ENCODE results near the gene CNOT6.
"Not testable (repeated sequence)": the region's sequence is repeated elsewhere in the genome, so short reads cannot be mapped to it uniquely, and the experiment has no call there.

CNOT6 gene

GRCh38 chr5:180472269-180472668, 21.9 kb upstream of the CNOT6 start:
- no peak for DNase-seq

GRCh38 chr5:180473386-180473785, 20.8 kb upstream of the CNOT6 start:
- not testable (repeated sequence) for DNase-seq

GRCh38 chr5:180474569-180474968, 19.6 kb upstream of the CNOT6 start:
- DNase-seq = no peak

- not testable (repeated sequence) for DNase-seq
These were observed 18.1 kb upstream of the CNOT6 start for GRCh38 chr5:180475969-180476524.

GRCh38 chr5:180484813-180485212, 9.4 kb upstream of the CNOT6 start:
- no peak for DNase-seq

- peak; percentile 5 for DNase-seq
These were observed 7.5 kb upstream of the CNOT6 start for GRCh38 chr5:180486636-180487149.

GRCh38 chr5:180487556-180487955, 6.6 kb upstream of the CNOT6 start:
- peak; percentile 21 for DNase-seq

- peak; percentile 18 for DNase-seq
These were observed 2.7 kb upstream of the CNOT6 start for GRCh38 chr5:180491496-180491895.

GRCh38 chr5:180492226-180492903, 1.8 kb upstream of the CNOT6 start:
- peak; percentile 34 for DNase-seq

- peak; percentile 65 for DNase-seq
These were observed 467 bp downstream of the CNOT6 start for GRCh38 chr5:180494510-180495181.

- DNase-seq = peak; percentile 28
These were observed 1.1 kb downstream of the CNOT6 start for GRCh38 chr5:180495292-180495691.

GRCh38 chr5:180495991-180496741, 2.0 kb downstream of the CNOT6 start:
- peak; percentile 13 for DNase-seq

GRCh38 chr5:180496806-180497205, 2.6 kb downstream of the CNOT6 start:
- DNase-seq = not testable (repeated sequence)

GRCh38 chr5:180497865-180498264, 3.7 kb downstream of the CNOT6 start:
- not testable (repeated sequence) for DNase-seq

- peak; percentile 2 for DNase-seq
These were observed 4.2 kb downstream of the CNOT6 start for GRCh38 chr5:180498378-180498777.

GRCh38 chr5:180499684-180500083, 5.5 kb downstream of the CNOT6 start:
- DNase-seq = no peak

GRCh38 chr5:180500300-180500699, 6.1 kb downstream of the CNOT6 start:
- not testable (repeated sequence) for DNase-seq

GRCh38 chr5:180507661-180508060, 13.5 kb downstream of the CNOT6 start:
- no peak for DNase-seq

GRCh38 chr5:180515294-180515693, 21.1 kb downstream of the CNOT6 start:
- no peak for DNase-seq

- DNase-seq = not testable (repeated sequence)
These were observed 21.8 kb downstream of the CNOT6 start for GRCh38 chr5:180515974-180516373.

GRCh38 chr5:180516440-180516839, 22.3 kb downstream of the CNOT6 start:
- DNase-seq = no peak

GRCh38 chr5:180519098-180519497, 24.9 kb downstream of the CNOT6 start:
- no peak for DNase-seq

GRCh38 chr5:180521101-180521500, 26.9 kb downstream of the CNOT6 start:
- no peak for DNase-seq

All from right forelimb (tissue), 1 donor.